SH-SY5Y (cell line): Measurements from ENCODE around the gene BLOC1S4.

Experiments used
- GATA2 ChIP-seq: IDR thresholded peaks from 2 replicates; pipeline ENCODE4 v1.6.1; 2011; ENCODE audit warnings: mild to moderate bottlenecking, low read depth, low read length
- GATA3 ChIP-seq: IDR thresholded peaks from 2 replicates; pipeline ENCODE4 v1.6.1; 2011; ENCODE audit warnings: low read depth, mild to moderate bottlenecking, low read length, moderate library complexity

- no peak for TF ChIP-seq GATA2
- TF ChIP-seq GATA3 = no peak
These were observed 18.8 kb upstream of the BLOC1S4 start for GRCh38 chr4:6697131-6697530.
